Heart left ventricle (tissue), 13 donors: ENCODE results near the gene TUNAR.

Experiments
- CTCF ChIP-seq, 12 donors: fragments of 200-600 bp; sonication (generic) in 4 of 12; IDR thresholded peaks; one replicate each; pipeline versions ENCODE4 v1.5.0 to v1.8.0; 2018 to 2022; ENCODE audit warnings: antibody characterized with exemption in 12 of 12, mild to moderate bottlenecking in 5 of 12
- POLR2A ChIP-seq, 2 donors: fragments of 450-650 bp; IDR thresholded peaks; one replicate each; pipeline ENCODE4 v1.6.1; 2017; ENCODE audit warnings: antibody characterized with exemption in 2 of 2, mild to moderate bottlenecking in 2 of 2, moderate library complexity in 2 of 2
- donor health status: ischemic (EF 13 %, LVEDD 7.1; RV severe dilation, severe dysfunction).
- donor health status: DM: no; HTN: yes; CAD: no.
- donor health status: DM: no; HTN: no; CAD: no.
- donor health status: ischemic (EF 25% LVEDD 6.9; RV normal size, moderate dysfunction).
- donor health status: ischemic (EF 25% LVEDD 5.7; RV mildly dilated, moderate dysfunction).
- donor health status: ischemic (EF 35%, LVEDD 5.7; RV mildly dilated, moderate dysfunction).
- donor health status: nonischemic (EF 11% LVEDD 7.7; RV severe dilation, severe dysfunction).
- donor health status: DM: yes; HTN: yes; CAD: no.
- donor health status: PGD.
- donor health status: ischemic (EF 29% LVEDD 5.4; RV normal size, mild dysfunction).
- donor health status: nonischemic (EF 23%, LVEDD 6.1; RV moderate dilation, normal function).

GRCh38 chr14:95850429-95850828, 26.2 kb upstream of the TUNAR start:
- TF ChIP-seq CTCF (IDR thresholded peaks at IDR 0.05): no peak
- TF ChIP-seq POLR2A (IDR thresholded peaks at IDR 0.05): no peak
